H9 (cell line): ENCODE data around the gene TLE5. TPM values are rescaled to one million over a fixed set of nuclear protein-coding genes. Genes with fewer than 3 reads are reported as not detected.

Source experiments
- DNase-seq: peaks from one replicate; pipeline ENCODE4 v3.0.0-alpha.2; 2017
- H2AFZ ChIP-seq: one replicate; pipeline ENCODE4 v1.6.1; 2013; ENCODE audit warnings: mild to moderate bottlenecking, low read length, control low read depth, moderate library complexity
- H2AK5ac ChIP-seq: 2 replicates; pipeline ENCODE4 v1.6.1; 2013; ENCODE audit warnings: low read length, control low read depth, mixed read lengths; ENCODE audit not compliant: insufficient read length
- H2BK120ac ChIP-seq: one replicate; pipeline ENCODE4 v1.6.1; 2013; ENCODE audit warnings: low read depth, mild to moderate bottlenecking, low read length, control low read depth, inconsistent platforms; ENCODE audit not compliant: poor library complexity, severe bottlenecking
- H2BK12ac ChIP-seq: 2 replicates; pipeline ENCODE4 v1.6.1; 2013; ENCODE audit warnings: low read length, control low read depth, mixed read lengths, low read depth; ENCODE audit not compliant: insufficient read length
- H2BK15ac ChIP-seq: 2 replicates; pipeline ENCODE4 v1.6.1; 2013; ENCODE audit warnings: low read depth, low read length, control low read depth
- H2BK20ac ChIP-seq: one replicate; pipeline ENCODE4 v1.6.1; 2013; ENCODE audit warnings: low read depth, mild to moderate bottlenecking, low read length, control low read depth, inconsistent platforms; ENCODE audit not compliant: poor library complexity, severe bottlenecking
- H2BK5ac ChIP-seq: 2 replicates; pipeline ENCODE4 v1.6.1; 2013; ENCODE audit warnings: low read length, control low read depth, mixed read lengths; ENCODE audit not compliant: insufficient read length
- H3K14ac ChIP-seq: 2 replicates; pipeline ENCODE4 v1.6.1; 2013; ENCODE audit warnings: low read length, control low read depth; ENCODE audit not compliant: insufficient read depth
- H3K18ac ChIP-seq: 2 replicates; pipeline ENCODE4 v1.6.1; 2013; ENCODE audit warnings: low read depth, mild to moderate bottlenecking, mixed read lengths, low read length, control low read depth; ENCODE audit not compliant: insufficient read length
- H3K23ac ChIP-seq: 2 replicates; pipeline ENCODE4 v1.6.1; 2013; ENCODE audit warnings: low read length, control low read depth, mixed read lengths, low read depth; ENCODE audit not compliant: insufficient read length
- H3K23me2 ChIP-seq: 2 replicates; pipeline ENCODE4 v1.6.1; 2013; ENCODE audit warnings: low read depth, mild to moderate bottlenecking, mixed read lengths, low read length, control low read depth; ENCODE audit not compliant: insufficient read length, poor library complexity, severe bottlenecking
- H3K27ac ChIP-seq: 2 replicates; pipeline ENCODE4 v1.5.1; 2013; ENCODE audit warnings: low read length, control low read depth, mixed read lengths, low read depth; ENCODE audit not compliant: insufficient read length
- H3K27me3 ChIP-seq: 2 replicates; pipeline ENCODE4 v1.6.1; 2013; ENCODE audit warnings: low read length, control low read depth, inconsistent platforms; ENCODE audit not compliant: insufficient read depth
- H3K4ac ChIP-seq: 2 replicates; pipeline ENCODE4 v1.6.1; 2013; ENCODE audit warnings: low read depth, mild to moderate bottlenecking, control low read depth, inconsistent platforms, low read length, moderate library complexity
- H3K4me1 ChIP-seq: 2 replicates; pipeline ENCODE4 v1.6.1; 2013; ENCODE audit warnings: low read length, control low read depth, inconsistent platforms; ENCODE audit not compliant: insufficient read depth
- H3K4me2 ChIP-seq: 2 replicates; pipeline ENCODE4 v1.6.1; 2013; ENCODE audit warnings: low read length, control low read depth, mixed read lengths; ENCODE audit not compliant: insufficient read length, insufficient read depth
- H3K56ac ChIP-seq: 2 replicates; pipeline ENCODE4 v1.6.1; 2013; ENCODE audit warnings: low read depth, mild to moderate bottlenecking, mixed read lengths, low read length, control low read depth; ENCODE audit not compliant: insufficient read length
- H3K79me1 ChIP-seq: 2 replicates; pipeline ENCODE4 v1.6.1; 2013; ENCODE audit warnings: low read depth, mild to moderate bottlenecking, moderate library complexity, low read length, control low read depth, inconsistent platforms; ENCODE audit not compliant: insufficient read depth, poor library complexity, severe bottlenecking
- H3K79me2 ChIP-seq: 2 replicates; pipeline ENCODE4 v1.6.1; 2013; ENCODE audit warnings: low read length, control low read depth, inconsistent platforms; ENCODE audit not compliant: insufficient read depth
- H3K9ac ChIP-seq: 2 replicates; pipeline ENCODE4 v1.6.1; 2013; ENCODE audit warnings: low read length, control low read depth, mixed read lengths; ENCODE audit not compliant: insufficient read length; ENCODE audit errors: extremely low read depth
- H3K9me3 ChIP-seq: one replicate; pipeline ENCODE4 v1.6.1; 2013; ENCODE audit warnings: low read depth, low read length, inconsistent platforms; ENCODE audit not compliant: control insufficient read depth
- H3T11ph ChIP-seq: one replicate; pipeline ENCODE4 v1.6.1; 2013; ENCODE audit warnings: mild to moderate bottlenecking, low read length, control low read depth, inconsistent platforms
- H4K20me1 ChIP-seq: one replicate; pipeline ENCODE4 v1.6.1; 2013; ENCODE audit not compliant: control insufficient read depth, insufficient read length, insufficient read depth
- H4K5ac ChIP-seq: 2 replicates; pipeline ENCODE4 v1.6.1; 2013; ENCODE audit warnings: low read depth, mild to moderate bottlenecking, mixed read lengths, low read length, control low read depth; ENCODE audit not compliant: insufficient read length
- H4K8ac ChIP-seq: replicated peaks from 2 replicates; pipeline ENCODE4 v1.6.1; 2013; ENCODE audit warnings: low read length, control low read depth, mixed read lengths, low read depth; ENCODE audit not compliant: insufficient read length
- H4K91ac ChIP-seq: 2 replicates; pipeline ENCODE4 v1.6.1; 2013; ENCODE audit warnings: low read depth, mild to moderate bottlenecking, moderate library complexity, mixed read lengths, low read length, control low read depth; ENCODE audit not compliant: insufficient read length
- H3K27ac Mint-ChIP-seq, 3 experiments: 2 replicates in 2 of 3; 3 replicates in 1 of 3; pipeline ENCODE4 v1.8.0; 2020 to 2021; ENCODE audit warnings: mixed read lengths in 3 of 3, mild to moderate bottlenecking in 1 of 3, moderate library complexity in 1 of 3
- H3K27me3 Mint-ChIP-seq: 2 replicates; pipeline ENCODE4 v1.8.0; 2021; ENCODE audit warnings: low read depth, mild to moderate bottlenecking, moderate library complexity, mixed read lengths
- H3K36me3 Mint-ChIP-seq, 3 experiments: 2 replicates in 2 of 3; 3 replicates in 1 of 3; pipeline ENCODE4 v1.8.0; 2020 to 2021; ENCODE audit warnings: low read depth in 3 of 3, mixed read lengths in 3 of 3; ENCODE audit not compliant: insufficient read depth in 1 of 3
- H3K4me1 Mint-ChIP-seq, 2 experiments: 2 replicates each; pipeline ENCODE4 v1.8.0; 2020; ENCODE audit warnings: mixed read lengths in 2 of 2
- H3K4me3 Mint-ChIP-seq, 2 experiments: 2 replicates in 1 of 2; 3 replicates in 1 of 2; pipeline ENCODE4 v1.8.0; 2020 to 2021; ENCODE audit warnings: mild to moderate bottlenecking in 2 of 2, mixed read lengths in 2 of 2, moderate library complexity in 1 of 2
- H3K9me3 Mint-ChIP-seq, 2 experiments: 2 replicates in 1 of 2; 3 replicates in 1 of 2; pipeline ENCODE4 v1.8.0; 2020; ENCODE audit warnings: mild to moderate bottlenecking in 2 of 2, mixed read lengths in 2 of 2, moderate library complexity in 1 of 2
- WGBS: extraction: QIAGEN DNeasy Blood & Tissue Kit; methylation state at CpG from one replicate; pipeline ENCODE4 v1.1.7; 2013; ENCODE audit warnings: missing lambda C conversion rate, low lambda C conversion rate, mixed read lengths; ENCODE audit not compliant: insufficient read length; ENCODE audit errors: extremely low coverage; 5-methylcytosine and 5-hydroxymethylcytosine counted together
- total RNA-seq: library from RNA; stranded (reverse); gene quantifications from 2 replicates; pipeline ENCODE4 v1.2.1, GENCODE V29; 2021
- TF ChIP-seq, protein P1 (sequence below): fragments of 200-600 bp; sonication (generic); conservative IDR thresholded peaks from 3 replicates; pipeline ENCODE4 v1.8.0; 2021; ENCODE audit warnings: antibody characterized with exemption, mild to moderate bottlenecking

TLE5 gene
- total RNA-seq, 1 experiment from 2014 or later: 221 TPM

DNA sequence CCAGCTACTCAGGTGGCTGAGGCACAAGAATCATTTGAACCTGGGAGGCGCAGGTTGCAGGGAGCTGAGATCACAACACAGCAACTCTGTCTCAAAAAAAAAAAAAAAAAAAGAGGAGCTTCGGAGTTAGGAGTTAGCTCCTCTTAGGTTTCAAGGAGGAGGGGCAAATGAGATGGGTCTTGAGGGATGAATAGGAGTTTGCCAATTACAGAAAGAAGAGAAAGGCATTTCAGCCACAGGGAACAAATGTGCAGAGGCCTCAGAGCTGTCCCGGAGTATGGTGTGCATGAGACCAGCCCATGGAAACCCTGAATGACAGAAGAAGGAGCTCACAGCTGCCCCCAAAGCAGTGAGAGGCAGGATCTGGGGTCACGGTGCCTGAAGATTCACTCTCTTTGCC, 57.8 kb downstream of the TLE5 start:
- no peak overlapping the region for H3K9ac ChIP-seq
- H2BK20ac ChIP-seq: no peak overlapping the region
- H2BK12ac ChIP-seq: no peak overlapping the region
- H4K5ac ChIP-seq: no peak overlapping the region
- no peak overlapping the region for H3K4ac ChIP-seq
- no peak overlapping the region for H3K4me2 ChIP-seq
- H3K79me2 ChIP-seq: no peaks in the 10 kb centered on the region
- no peak overlapping the region for H2AK5ac ChIP-seq
- TF ChIP-seq, protein P1, sequence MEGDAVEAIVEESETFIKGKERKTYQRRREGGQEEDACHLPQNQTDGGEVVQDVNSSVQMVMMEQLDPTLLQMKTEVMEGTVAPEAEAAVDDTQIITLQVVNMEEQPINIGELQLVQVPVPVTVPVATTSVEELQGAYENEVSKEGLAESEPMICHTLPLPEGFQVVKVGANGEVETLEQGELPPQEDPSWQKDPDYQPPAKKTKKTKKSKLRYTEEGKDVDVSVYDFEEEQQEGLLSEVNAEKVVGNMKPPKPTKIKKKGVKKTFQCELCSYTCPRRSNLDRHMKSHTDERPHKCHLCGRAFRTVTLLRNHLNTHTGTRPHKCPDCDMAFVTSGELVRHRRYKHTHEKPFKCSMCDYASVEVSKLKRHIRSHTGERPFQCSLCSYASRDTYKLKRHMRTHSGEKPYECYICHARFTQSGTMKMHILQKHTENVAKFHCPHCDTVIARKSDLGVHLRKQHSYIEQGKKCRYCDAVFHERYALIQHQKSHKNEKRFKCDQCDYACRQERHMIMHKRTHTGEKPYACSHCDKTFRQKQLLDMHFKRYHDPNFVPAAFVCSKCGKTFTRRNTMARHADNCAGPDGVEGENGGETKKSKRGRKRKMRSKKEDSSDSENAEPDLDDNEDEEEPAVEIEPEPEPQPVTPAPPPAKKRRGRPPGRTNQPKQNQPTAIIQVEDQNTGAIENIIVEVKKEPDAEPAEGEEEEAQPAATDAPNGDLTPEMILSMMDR: no peak
- H3K27ac ChIP-seq: no peak overlapping the region
- no peak overlapping the region for H3K56ac ChIP-seq
- H3K23ac ChIP-seq: no peak overlapping the region
- no peak overlapping the region for H2AFZ ChIP-seq
- no peak overlapping the region for H4K91ac ChIP-seq
- Mint-ChIP-seq H3K36me3 (no peaks in the 10 kb centered on the region), H3K4me3 (no peak overlapping the region), H3K9me3 (no peaks in the 10 kb centered on the region; a peak in 1 of 5 replicates), H3K27ac (no peak overlapping the region), H3K4me1 (peaks cover 0 to 12% of the 10 kb centered on the region in 2 experiments; a peak in 2 of 4 replicates), H3K27me3 (peaks cover 4% of the 10 kb centered on the region)
- no peak overlapping the region for H4K8ac ChIP-seq
- H3T11ph ChIP-seq: no peak overlapping the region
- no peaks in the 10 kb centered on the region for H3K4me1 ChIP-seq
- H3K27me3 ChIP-seq: no peaks in the 10 kb centered on the region
- H2BK15ac ChIP-seq: no peak overlapping the region
- H3K79me1 ChIP-seq: no peaks in the 10 kb centered on the region
- WGBS: no CpG with 5 or more reads among the region's 4 CpGs
- DNase-seq: no peak
- no peaks in the 10 kb centered on the region for H3K9me3 ChIP-seq
- no peak overlapping the region for H2BK120ac ChIP-seq
- no peak overlapping the region for H3K14ac ChIP-seq
- H3K18ac ChIP-seq: no peak overlapping the region
- no peaks in the 10 kb centered on the region for H4K20me1 ChIP-seq
- no peaks in the 10 kb centered on the region for H3K23me2 ChIP-seq
- H2BK5ac ChIP-seq: no peak overlapping the region
